K562 (cell line): ENCODE measurements around the gene DARS1. TPM values are rescaled to one million over a fixed set of nuclear protein-coding genes. Genes with fewer than 3 reads are reported as not detected.

ENCODE experiments used
- ATAC-seq: fragments of 200-7000 bp; cut with Tn5 transposase; 3 replicates; pipeline ENCODE4 v1.9.1; 2020; ENCODE audit warnings: moderate library complexity
- BruUV-seq: library from RNA; stranded (reverse); fragments of 400-500 nt; replicated peaks from 2 replicates; lab custom pipeline; 2021; lab: Mats Ljungman, UMichigan
- CTCF ChIA-PET: fragments of 300-600 bp; formaldehyde crosslinking; extraction: SDS; loops from one replicate; lab custom pipeline; 2021; ENCODE audit warnings: low intra/inter-chr PET ratio; lab: Yijun Ruan, JAX
- POLR2A ChIA-PET: fragments of 300-600, 350-650 bp; sonication (Branson Sonifier 250); formaldehyde crosslinking; extraction: SDS; loops from one replicate; lab custom pipeline; 2021; ENCODE audit warnings: antibody characterized with exemption, inconsistent platforms; lab: Yijun Ruan, JAX
- DNase-seq, 4 experiments: peaks; one replicate each; pipeline versions ENCODE4 v3.0.0 to v3.0.0-alpha.2; 2011 to 2018; ENCODE audit warnings: low spot score in 3 of 4, mixed read lengths in 3 of 4; ENCODE audit errors: extremely low read depth in 1 of 4
- FAIRE-seq: peaks from 2 replicates; lab custom pipeline; 2011; peaks lifted over from hg19 to GRCh38; lab: Jason Lieb, UNC
- H2AFZ ChIP-seq: 2 replicates; pipeline ENCODE4 v1.6.0; 2011; ENCODE audit warnings: low read depth, low read length, control low read depth, inconsistent platforms
- H3K27ac ChIP-seq: fragments of 200-600 bp; 3 replicates; pipeline ENCODE4 v1.8.0; 2011; ENCODE audit warnings: low read depth, mild to moderate bottlenecking, control low read depth, inconsistent platforms, low read length, moderate library complexity, mixed read lengths; ENCODE audit errors: extremely low read depth
- H3K27me3 ChIP-seq, 2 experiments: fragments of 300-600 bp in 1 of 2; 2 replicates in 1 of 2; 3 replicates in 1 of 2; pipeline versions ENCODE4 v1.6.0 to v1.8.0; 2011; ENCODE audit warnings: inconsistent platforms in 2 of 2, low read length in 2 of 2, mild to moderate bottlenecking in 1 of 2, mixed read lengths in 1 of 2, moderate library complexity in 1 of 2; ENCODE audit not compliant: control insufficient read depth in 2 of 2, insufficient read depth in 2 of 2
- H3K36me3 ChIP-seq: fragments of 300-600 bp; 3 replicates; pipeline ENCODE4 v1.8.0; 2011; ENCODE audit warnings: mild to moderate bottlenecking, low read length, inconsistent platforms; ENCODE audit not compliant: control insufficient read depth, insufficient read depth
- H3K4me1 ChIP-seq, 2 experiments: fragments of 200-600 bp in 1 of 2; replicated peaks in 1 of 2; 2 replicates in 1 of 2; 3 replicates in 1 of 2; pipeline versions ENCODE4 v1.5.1 to v1.8.0; 2011; ENCODE audit warnings: inconsistent platforms in 2 of 2, low read length in 2 of 2, mild to moderate bottlenecking in 1 of 2, mixed read lengths in 1 of 2, moderate library complexity in 1 of 2; ENCODE audit not compliant: control insufficient read depth in 2 of 2, insufficient read depth in 2 of 2
- H3K4me2 ChIP-seq: 2 replicates; pipeline ENCODE4 v1.6.1; 2011; ENCODE audit warnings: low read length, control low read depth, inconsistent platforms, mixed read lengths; ENCODE audit not compliant: insufficient read depth
- H3K4me3 ChIP-seq: fragments of 200-600 bp; sonication (generic), shearing (Covaris generic); 2 replicates; pipeline ENCODE4 v1.5.1; 2016; ENCODE audit warnings: control low read depth, inconsistent platforms
- H3K79me2 ChIP-seq: fragments of 200-600 bp; 3 replicates; pipeline ENCODE4 v1.8.0; 2011; ENCODE audit warnings: low read length, inconsistent platforms; ENCODE audit not compliant: control insufficient read depth, insufficient read depth
- H3K9ac ChIP-seq, 2 experiments: 2 replicates each; pipeline versions ENCODE4 v1.6.0 to v1.6.1; 2011; ENCODE audit warnings: low read depth in 2 of 2, low read length in 2 of 2, control low read depth in 1 of 2, inconsistent platforms in 1 of 2, mild to moderate bottlenecking in 1 of 2, mixed read lengths in 1 of 2; ENCODE audit not compliant: insufficient read depth in 1 of 2
- H3K9me1 ChIP-seq: one replicate; pipeline ENCODE4 v1.6.0; 2011; ENCODE audit warnings: inconsistent platforms, mild to moderate bottlenecking, low read length, moderate library complexity; ENCODE audit not compliant: control insufficient read depth, insufficient read depth
- H3K9me3 ChIP-seq: replicated peaks from 2 replicates; pipeline ENCODE4 v1.5.1; 2011; ENCODE audit warnings: low read depth, low read length, inconsistent platforms; ENCODE audit not compliant: control insufficient read depth, insufficient read depth
- H4K20me1 ChIP-seq: replicated peaks from 2 replicates; pipeline ENCODE4 v1.6.1; 2011; ENCODE audit warnings: low read length, inconsistent platforms, mixed read lengths; ENCODE audit not compliant: control insufficient read depth, insufficient read depth
- BACH1 ChIP-seq: fragments of 200-800 bp; sonication (Bioruptor generic); IDR thresholded peaks from 2 replicates; pipeline ENCODE4 v1.6.1; 2016; ENCODE audit warnings: missing genetic modification characterization, missing compliant biosample characterization
- CAMTA2 ChIP-seq: fragments of 250-450 bp; sonication (Bioruptor Pico); conservative IDR thresholded peaks from 2 replicates; pipeline ENCODE4 v1.5.1; 2022
- CCNT2 ChIP-seq: IDR thresholded peaks from 2 replicates; pipeline ENCODE4 v1.6.1; 2011; ENCODE audit warnings: borderline replicate concordance, low read depth, mild to moderate bottlenecking, moderate library complexity, mixed read lengths, low read length; ENCODE audit not compliant: insufficient read length; ENCODE audit errors: extremely low read depth
- PKNOX1 ChIP-seq: fragments of 450-650 bp; IDR thresholded peaks from 2 replicates; pipeline ENCODE4 v1.6.1; 2016
- ZKSCAN1 ChIP-seq: fragments of 150-350 bp; IDR thresholded peaks from 2 replicates; pipeline ENCODE4 v1.6.1; 2016; ENCODE audit warnings: low read depth, low read length
- ZNF146 ChIP-seq: IDR thresholded peaks from one replicate; pipeline ENCODE4 v1.6.1; 2018; ENCODE audit warnings: missing compliant biosample characterization; ENCODE audit not compliant: unreplicated experiment
- ZNF23 ChIP-seq: fragments of 250-450 bp; sonication (Bioruptor Pico); IDR thresholded peaks from 2 replicates; pipeline ENCODE4 v1.4.0; 2020; ENCODE audit warnings: mild to moderate bottlenecking
- WGBS: fragments of 100-300 bp; shearing (Covaris generic); methylation state at CpG from one replicate; pipeline ENCODE4 v1.1.6; 2016; ENCODE audit warnings: low coverage, mixed read lengths; ENCODE audit not compliant: insufficient coverage; ENCODE audit errors: missing lambda C conversion rate; 5-methylcytosine and 5-hydroxymethylcytosine counted together
- in situ Hi-C: fragments of 300-500 bp; cut with MboI; formaldehyde crosslinking; loops from 4 replicates; pipeline ENCODE4 v1.15.0; 2018; ENCODE audit warnings: inconsistent platforms, mixed read lengths
- intact Hi-C: fragments of 100-400 bp; cut with micrococcal nuclease; formaldehyde crosslinking; loops from 2 replicates; pipeline ENCODE4 v1.14.2; 2022
- polyA plus RNA-seq, 8 experiments: library from polyadenylated mRNA; depleted of rRNA in 4 of 8; stranded (reverse) in 5 of 8; unstranded in 3 of 8; fragments of >200 nt; fragmentation: Nextera tagmentation in 2 of 8; fragmentation: Illumina TruSeq in 1 of 8; extraction: Ambion mirVana in 2 of 8; extraction: Trizol in 1 of 8; gene quantifications; 2 replicates each; pipeline versions ENCODE4 v1.2.1 to v1.2.3, GENCODE V29; 2011 to 2014; ENCODE audit warnings: inconsistent platforms in 1 of 8, missing spikeins in 1 of 8
- total RNA-seq, 7 experiments: library from RNA; depleted of rRNA in 6 of 7; stranded (reverse); fragments of >200 nt in 6 of 7; fragmentation: Illumina TruSeq in 2 of 7; extraction: Trizol in 2 of 7; gene quantifications; 2 replicates each; pipeline versions ENCODE4 v1.2.1 to v1.2.3, GENCODE V29; 2011 to 2021; ENCODE audit warnings: low replicate concordance in 1 of 7
- TF ChIP-seq, protein P1 (sequence below): fragments of 250-450 bp; sonication (Bioruptor Pico); IDR thresholded peaks from 2 replicates; pipeline ENCODE4 v1.8.0; 2022; ENCODE audit warnings: inconsistent platforms
- TF ChIP-seq, protein P2 (sequence below): IDR thresholded peaks from 2 replicates; pipeline ENCODE4 v1.6.1; 2014; ENCODE audit warnings: antibody characterized with exemption

DARS1 gene
- total and polyA plus RNA-seq, 9 of the 15 experiments (the other 6 are each of a cell fraction or from before 2014, with no cell fraction given), result 91.5 to 239 (median 98.0) TPM

DNA sequence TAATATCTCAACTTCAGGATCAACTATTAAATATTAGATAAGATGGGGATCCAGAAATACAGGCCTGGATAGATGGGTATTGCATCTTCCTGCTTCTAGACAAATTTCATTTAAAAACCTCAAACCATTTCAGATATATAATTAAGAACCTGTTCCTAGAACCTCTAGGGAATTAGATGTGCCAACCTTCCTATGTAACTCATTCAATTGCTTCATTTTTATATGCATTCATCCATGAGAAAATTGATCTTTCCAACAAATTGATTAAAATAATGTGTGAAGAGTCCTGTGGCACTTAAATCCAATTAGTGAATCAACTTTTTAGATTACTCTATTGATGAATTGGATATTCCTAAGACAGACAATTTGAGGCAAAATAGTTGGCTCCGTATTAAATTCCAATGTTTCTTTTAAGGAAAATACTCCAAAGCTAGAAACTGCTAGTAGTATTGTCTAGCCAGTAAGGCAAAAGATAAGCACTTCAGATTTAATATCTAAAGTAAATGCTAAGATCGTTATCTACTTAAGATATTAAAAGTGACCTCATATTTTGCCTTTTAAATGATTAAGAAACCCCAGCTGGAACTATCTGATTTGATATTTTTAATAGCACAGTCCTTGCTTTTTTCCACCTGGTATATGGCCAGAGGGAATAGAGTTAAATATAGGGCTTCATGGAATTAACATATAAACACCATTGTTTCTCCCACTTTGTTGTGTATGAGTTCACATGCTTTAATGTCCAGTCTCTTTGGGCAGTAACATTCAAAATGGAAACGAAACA lies 35.8 kb downstream of the DARS1 start:
- no peak overlapping the region for H2AFZ ChIP-seq
- ChIA-PET CTCF (no interaction called here), POLR2A (interaction anchor here (0.7 kb wide), 1 partner anchor 1499 kb away, joined by 3 read pairs; no protein-coding TSS in a partner anchor)
- ATAC-seq, result no peak
- in situ Hi-C loops, result no loop called here
- no peaks in the 10 kb centered on the region for H3K27me3 ChIP-seq
- H3K9me1 ChIP-seq, result no peaks in the 10 kb centered on the region
- H4K20me1 ChIP-seq, result 0 out of 2 replicates have a peak, but pooled peaks cover 5% of the 10 kb centered on the region
- H3K9ac ChIP-seq, result no peak overlapping the region
- FAIRE-seq, result no peak
- intact Hi-C loops, result no loop called here
- peaks cover 88% of the 10 kb centered on the region for H3K79me2 ChIP-seq
- no TSS peak for BruUV-seq
- TF ChIP-seq, protein P1, sequence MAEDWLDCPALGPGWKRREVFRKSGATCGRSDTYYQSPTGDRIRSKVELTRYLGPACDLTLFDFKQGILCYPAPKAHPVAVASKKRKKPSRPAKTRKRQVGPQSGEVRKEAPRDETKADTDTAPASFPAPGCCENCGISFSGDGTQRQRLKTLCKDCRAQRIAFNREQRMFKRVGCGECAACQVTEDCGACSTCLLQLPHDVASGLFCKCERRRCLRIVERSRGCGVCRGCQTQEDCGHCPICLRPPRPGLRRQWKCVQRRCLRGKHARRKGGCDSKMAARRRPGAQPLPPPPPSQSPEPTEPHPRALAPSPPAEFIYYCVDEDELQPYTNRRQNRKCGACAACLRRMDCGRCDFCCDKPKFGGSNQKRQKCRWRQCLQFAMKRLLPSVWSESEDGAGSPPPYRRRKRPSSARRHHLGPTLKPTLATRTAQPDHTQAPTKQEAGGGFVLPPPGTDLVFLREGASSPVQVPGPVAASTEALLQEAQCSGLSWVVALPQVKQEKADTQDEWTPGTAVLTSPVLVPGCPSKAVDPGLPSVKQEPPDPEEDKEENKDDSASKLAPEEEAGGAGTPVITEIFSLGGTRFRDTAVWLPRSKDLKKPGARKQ (CRISPR knock-in tag), result no peak
- TF ChIP-seq, protein P2, sequence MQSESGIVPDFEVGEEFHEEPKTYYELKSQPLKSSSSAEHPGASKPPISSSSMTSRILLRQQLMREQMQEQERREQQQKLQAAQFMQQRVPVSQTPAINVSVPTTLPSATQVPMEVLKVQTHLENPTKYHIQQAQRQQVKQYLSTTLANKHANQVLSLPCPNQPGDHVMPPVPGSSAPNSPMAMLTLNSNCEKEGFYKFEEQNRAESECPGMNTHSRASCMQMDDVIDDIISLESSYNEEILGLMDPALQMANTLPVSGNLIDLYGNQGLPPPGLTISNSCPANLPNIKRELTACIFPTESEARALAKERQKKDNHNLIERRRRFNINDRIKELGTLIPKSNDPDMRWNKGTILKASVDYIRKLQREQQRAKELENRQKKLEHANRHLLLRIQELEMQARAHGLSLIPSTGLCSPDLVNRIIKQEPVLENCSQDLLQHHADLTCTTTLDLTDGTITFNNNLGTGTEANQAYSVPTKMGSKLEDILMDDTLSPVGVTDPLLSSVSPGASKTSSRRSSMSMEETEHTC, result no peak
- TF ChIP-seq PKNOX1 (no peak), CCNT2 (no peak), ZNF23 (CRISPR knock-in tag) (no peak), CAMTA2 (no peak), ZKSCAN1 (no peak), ZNF146 (CRISPR knock-in tag) (no peak), BACH1 (tag) (no peak)
- peak overlapping the region; percentile 66; the same call in 1 of the 3 replicates for H3K27ac ChIP-seq
- H3K36me3 ChIP-seq, result peaks cover 47% of the 10 kb centered on the region
- H3K4me2 ChIP-seq, result no peak overlapping the region
- no peak for DNase-seq
- H3K4me3 ChIP-seq, result no peak overlapping the region
- peaks cover 4 to 6% of the 10 kb centered on the region in 2 experiments; a peak in 3 of 5 replicates for H3K4me1 ChIP-seq
- WGBS, result 77% methylated on average over 3 of the region's 3 CpGs
- no peaks in the 10 kb centered on the region for H3K9me3 ChIP-seq
